Measurements from ENCODE around the gene PRSS38. TPM values are rescaled to one million over a fixed set of nuclear protein-coding genes. Genes with fewer than 3 reads are reported as not detected.

Gene PRSS38
- total RNA-seq, 1 experiment from 2014 or later, result not detected

- no peak overlapping the region for H2AFZ ChIP-seq
- POLR2A ChIA-PET (ENCODE audit: unreplicated experiment), result interaction anchor here (0.7 kb wide), 3 partner anchors 28 to 159 kb away, joined by 3 to 8 read pairs (median 6); no protein-coding TSS in a partner anchor
- DNase-seq, result peak in 1 of 2 experiments; percentile 54
Observed at GRCh38 chr1:227793948-227794816, 21.3 kb upstream of the PRSS38 start.

GRCh38 chr1:227794817-227795192 is 20.7 kb upstream of the PRSS38 start:
- no peaks in the 10 kb centered on the region for H3K27me3 ChIP-seq (ENCODE audit: insufficient read depth, low read depth)
- no peaks in the 10 kb centered on the region for H3K9me3 ChIP-seq (ENCODE audit: insufficient read depth, low read depth)
- TF ChIP-seq CTCF (conservative IDR thresholded peaks at IDR 0.05) (no peak), EZH2 (IDR thresholded peaks at IDR 0.05; ENCODE audit: low read depth) (no peak)
- ChIA-PET CTCF (interaction anchor here (1.0 kb wide), 1 partner anchor 209 kb away, joined by 3 read pairs; no protein-coding TSS in a partner anchor), POLR2A (ENCODE audit: unreplicated experiment) (interaction anchor here (0.6 to 1.3 kb wide), 2 partner anchors 29 to 101 kb away, joined by 4 to 8 read pairs; no protein-coding TSS in a partner anchor)
- no peak overlapping the region for H3K4me3 ChIP-seq
- H3K36me3 ChIP-seq (ENCODE audit: low read depth), result no peaks in the 10 kb centered on the region
- no peak overlapping the region for H3K4me2 ChIP-seq
- no peaks in the 10 kb centered on the region for H3K79me2 ChIP-seq (ENCODE audit: low read depth)
- no peak for DNase-seq
- H3K9me2 ChIP-seq (ENCODE audit: insufficient read depth), result no peaks in the 10 kb centered on the region
- H3K4me1 ChIP-seq (replicated peaks; ENCODE audit: insufficient read depth), result no peaks in the 10 kb centered on the region
- H4K20me1 ChIP-seq (ENCODE audit: insufficient read depth), result no peaks in the 10 kb centered on the region
- H3K27ac ChIP-seq, result no peak overlapping the region
- no peak overlapping the region for H2AFZ ChIP-seq
- BruUV-seq (replicated peaks), result no TSS peak
- no peaks in the 10 kb centered on the region for H3F3A ChIP-seq (ENCODE audit: insufficient read depth, low read depth)
- intact Hi-C loops (cut with micrococcal nuclease; ENCODE audit: unreplicated experiment), result no loop called here

More at GRCh38 chr1:227793948-227794816, 21.3 kb upstream of the PRSS38 start:
- no peaks in the 10 kb centered on the region for H3K27me3 ChIP-seq (ENCODE audit: insufficient read depth, low read depth)
- no peak overlapping the region for H3K4me3 ChIP-seq
- no peak overlapping the region for H3K4me2 ChIP-seq
- no peaks in the 10 kb centered on the region for H3K79me2 ChIP-seq (ENCODE audit: low read depth)
- TF ChIP-seq CTCF (conservative IDR thresholded peaks at IDR 0.05) (no peak), EZH2 (IDR thresholded peaks at IDR 0.05; ENCODE audit: low read depth) (no peak)
- H3K27ac ChIP-seq, result no peak overlapping the region
- no peaks in the 10 kb centered on the region for H3K4me1 ChIP-seq (replicated peaks; ENCODE audit: insufficient read depth)
- no peaks in the 10 kb centered on the region for H4K20me1 ChIP-seq (ENCODE audit: insufficient read depth)
- H3F3A ChIP-seq (ENCODE audit: insufficient read depth, low read depth), result no peaks in the 10 kb centered on the region
- no TSS peak for BruUV-seq (replicated peaks)
- H3K36me3 ChIP-seq (ENCODE audit: low read depth), result no peaks in the 10 kb centered on the region
- CTCF ChIA-PET, result interaction anchor here (1.0 kb wide), 1 partner anchor 210 kb away, joined by 3 read pairs; no protein-coding TSS in a partner anchor
- no peaks in the 10 kb centered on the region for H3K9me3 ChIP-seq (ENCODE audit: insufficient read depth, low read depth)
- intact Hi-C loops (cut with micrococcal nuclease; ENCODE audit: unreplicated experiment), result no loop called here
- no peaks in the 10 kb centered on the region for H3K9me2 ChIP-seq (ENCODE audit: insufficient read depth)

GRCh38 chr1:227795732-227796131 is 19.7 kb upstream of the PRSS38 start:
- Histone ChIP-seq H4K20me1 (ENCODE audit: insufficient read depth) (no peaks in the 10 kb centered on the region), H3K4me1 (replicated peaks; ENCODE audit: insufficient read depth) (no peaks in the 10 kb centered on the region), H3K9me2 (ENCODE audit: insufficient read depth) (no peaks in the 10 kb centered on the region), H3K36me3 (ENCODE audit: low read depth) (no peaks in the 10 kb centered on the region), H3K27me3 (ENCODE audit: insufficient read depth, low read depth) (no peaks in the 10 kb centered on the region), H3K4me2 (no peak overlapping the region), H3K79me2 (ENCODE audit: low read depth) (no peaks in the 10 kb centered on the region), H3K4me3 (no peak overlapping the region), H3K9me3 (ENCODE audit: insufficient read depth, low read depth) (no peaks in the 10 kb centered on the region), H3K27ac (no peak overlapping the region), H2AFZ (no peak overlapping the region), H3F3A (ENCODE audit: insufficient read depth, low read depth) (no peaks in the 10 kb centered on the region)
- DNase-seq, result no peak
- intact Hi-C loops (cut with micrococcal nuclease; ENCODE audit: unreplicated experiment), result no loop called here
- POLR2A ChIA-PET (ENCODE audit: unreplicated experiment), result interaction anchor here (0.6 to 1.3 kb wide), 2 partner anchors 29 to 143 kb away, joined by 5 to 8 read pairs; no protein-coding TSS in a partner anchor
- TF ChIP-seq CTCF (conservative IDR thresholded peaks at IDR 0.05), result no peak
- TF ChIP-seq EZH2 (IDR thresholded peaks at IDR 0.05; ENCODE audit: low read depth), result no peak
- no TSS peak for BruUV-seq (replicated peaks)
- CTCF ChIA-PET, result interaction anchor here (0.8 kb wide), 1 partner anchor 10 kb away, joined by 12 read pairs; no protein-coding TSS in a partner anchor
